Right lobe of liver (tissue), 4 donors: Measurements from ENCODE around the gene TPST2.

Experiments used
- POLR2A ChIP-seq: fragments of 450-650 bp; IDR thresholded peaks from one replicate; pipeline ENCODE4 v1.6.1; 2017; ENCODE audit warnings: antibody characterized with exemption, mild to moderate bottlenecking
- TF ChIP-seq, protein P1 (sequence below), 4 donors: fragments of 200-600 bp in 3 of 4; fragments of 450-650 bp in 1 of 4; IDR thresholded peaks; one replicate each; pipeline versions ENCODE4 v1.5.1 to v1.8.0; 2016 to 2022; ENCODE audit warnings: antibody characterized with exemption in 4 of 4, mild to moderate bottlenecking in 2 of 4
- donor health status: DM: no; HTN: no; CAD: no.
- donor health status: DM: no; HTN: no; CAD: no.
- donor health status: DM: no; HTN: yes; CAD: no.

DNA sequence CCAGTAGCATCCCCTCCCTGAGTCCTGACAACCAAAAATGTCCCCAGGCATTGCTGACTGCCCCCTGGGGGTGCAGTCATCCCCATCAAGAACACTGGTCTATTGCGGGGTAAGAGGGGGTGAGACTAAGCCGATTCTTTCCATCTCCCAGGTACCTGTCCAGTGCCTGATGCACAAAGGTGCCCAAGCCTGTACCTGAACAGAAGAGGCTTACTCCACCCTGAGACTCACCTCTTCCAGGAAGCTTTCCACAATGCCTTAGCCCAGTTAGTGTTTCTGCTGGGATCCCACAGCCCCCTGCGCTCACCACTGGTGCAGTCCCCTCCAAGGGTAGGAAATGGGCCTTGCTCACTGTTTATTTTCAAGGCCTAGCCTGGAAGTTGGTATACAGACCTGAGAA, 22.9 kb downstream of the TPST2 start:
- TF ChIP-seq, protein P1, sequence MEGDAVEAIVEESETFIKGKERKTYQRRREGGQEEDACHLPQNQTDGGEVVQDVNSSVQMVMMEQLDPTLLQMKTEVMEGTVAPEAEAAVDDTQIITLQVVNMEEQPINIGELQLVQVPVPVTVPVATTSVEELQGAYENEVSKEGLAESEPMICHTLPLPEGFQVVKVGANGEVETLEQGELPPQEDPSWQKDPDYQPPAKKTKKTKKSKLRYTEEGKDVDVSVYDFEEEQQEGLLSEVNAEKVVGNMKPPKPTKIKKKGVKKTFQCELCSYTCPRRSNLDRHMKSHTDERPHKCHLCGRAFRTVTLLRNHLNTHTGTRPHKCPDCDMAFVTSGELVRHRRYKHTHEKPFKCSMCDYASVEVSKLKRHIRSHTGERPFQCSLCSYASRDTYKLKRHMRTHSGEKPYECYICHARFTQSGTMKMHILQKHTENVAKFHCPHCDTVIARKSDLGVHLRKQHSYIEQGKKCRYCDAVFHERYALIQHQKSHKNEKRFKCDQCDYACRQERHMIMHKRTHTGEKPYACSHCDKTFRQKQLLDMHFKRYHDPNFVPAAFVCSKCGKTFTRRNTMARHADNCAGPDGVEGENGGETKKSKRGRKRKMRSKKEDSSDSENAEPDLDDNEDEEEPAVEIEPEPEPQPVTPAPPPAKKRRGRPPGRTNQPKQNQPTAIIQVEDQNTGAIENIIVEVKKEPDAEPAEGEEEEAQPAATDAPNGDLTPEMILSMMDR (IDR thresholded peaks at IDR 0.05), result no peak
- no peak for TF ChIP-seq POLR2A
